ENCODE data around the gene RARA. TPM values are rescaled to one million over a fixed set of nuclear protein-coding genes. Genes with fewer than 3 reads are reported as not detected.

The RARA gene
- polyA plus RNA-seq (ENCODE audit: insufficient read length in 4 of 4): 10 to 100 TPM; 35.1 to 42.9 (median 39.2) TPM

- DNase-seq (ENCODE audit: low read depth in 4 of 4, low spot score in 2 of 4): no peak
Measured at GRCh38 chr17:40309031-40309948, at the start of gene RARA. Gene RARA, plus strand, starts transcription at chr17:40309180. Its CDS starts 22,039 bp downstream, at chr17:40331219.

- no peak for DNase-seq (ENCODE audit: low read depth in 4 of 4, low spot score in 2 of 4)
Measured at GRCh38 chr17:40259505-40259904, 49.5 kb upstream of the RARA start.

GRCh38 chr17:40260528-40260927 is 48.5 kb upstream of the RARA start:
- DNase-seq (ENCODE audit: low read depth in 4 of 4, low spot score in 2 of 4): no peak

- no peak for DNase-seq (ENCODE audit: low read depth in 4 of 4, low spot score in 2 of 4)
Measured at GRCh38 chr17:40264458-40265185, 44.4 kb upstream of the RARA start.

- no peak for DNase-seq (ENCODE audit: low read depth in 4 of 4, low spot score in 2 of 4)
Measured at GRCh38 chr17:40265337-40265736, 43.6 kb upstream of the RARA start.

- no peak for DNase-seq (ENCODE audit: low read depth in 4 of 4, low spot score in 2 of 4)
Measured at GRCh38 chr17:40266882-40267281, 42.1 kb upstream of the RARA start.

- no peak for DNase-seq (ENCODE audit: low read depth in 4 of 4, low spot score in 2 of 4)
Measured at GRCh38 chr17:40268141-40268712, 40.8 kb upstream of the RARA start.

GRCh38 chr17:40278414-40278813 is 30.6 kb upstream of the RARA start:
- DNase-seq (ENCODE audit: low read depth in 4 of 4, low spot score in 2 of 4): no peak

GRCh38 chr17:40279402-40279801 is 29.6 kb upstream of the RARA start:
- DNase-seq (ENCODE audit: low read depth in 4 of 4, low spot score in 2 of 4): no peak

GRCh38 chr17:40281663-40282062 is 27.3 kb upstream of the RARA start:
- no peak for DNase-seq (ENCODE audit: low read depth in 4 of 4, low spot score in 2 of 4)

- no peak for DNase-seq (ENCODE audit: low read depth in 4 of 4, low spot score in 2 of 4)
Measured at GRCh38 chr17:40283662-40284061, 25.3 kb upstream of the RARA start.

GRCh38 chr17:40284085-40284713 is 24.8 kb upstream of the RARA start:
- DNase-seq (ENCODE audit: low read depth in 4 of 4, low spot score in 2 of 4): no peak

- no peak for DNase-seq (ENCODE audit: low read depth in 4 of 4, low spot score in 2 of 4)
Measured at GRCh38 chr17:40286473-40286872, 22.5 kb upstream of the RARA start.

GRCh38 chr17:40287159-40287493 is 21.9 kb upstream of the RARA start:
- no peak for DNase-seq (ENCODE audit: low read depth in 4 of 4, low spot score in 2 of 4)

- DNase-seq (ENCODE audit: low read depth in 4 of 4, low spot score in 2 of 4): peak; percentile 96 to 99 (median 97)
Measured at GRCh38 chr17:40287494-40288369, 21.2 kb upstream of the RARA start, which contains the start of gene CDC6. Gene CDC6, plus strand, starts transcription at chr17:40287879. Its CDS starts 1,542 bp downstream, at chr17:40289421.

- no peak for DNase-seq (ENCODE audit: low read depth in 4 of 4, low spot score in 2 of 4)
Measured at GRCh38 chr17:40290629-40291280, 18.2 kb upstream of the RARA start.

- DNase-seq (ENCODE audit: low read depth in 4 of 4, low spot score in 2 of 4): no peak
Measured at GRCh38 chr17:40291281-40291664, 17.7 kb upstream of the RARA start.

- DNase-seq (ENCODE audit: low read depth in 4 of 4, low spot score in 2 of 4): no peak
Measured at GRCh38 chr17:40293363-40293762, 15.6 kb upstream of the RARA start.
